Astrocyte of the cerebellum (primary cell): ENCODE results near the gene PHLDB1.

Experiments
- DNase-seq: peaks from one replicate; pipeline ENCODE4 v3.0.0-alpha.2; 2011; ENCODE audit warnings: low read depth
- H3K4me3 ChIP-seq: 2 replicates; pipeline ENCODE4 v1.5.1; 2011; ENCODE audit warnings: mild to moderate bottlenecking, low read depth, low read length, moderate library complexity
- in situ Hi-C: cut with HindIII; loops from 2 replicates; pipeline ENCODE4 v1.10.0; 2017; ENCODE audit warnings: low sequenced_read_pairs
- TF ChIP-seq, protein P1 (sequence below): IDR thresholded peaks from 2 replicates; pipeline ENCODE4 v1.5.1; 2012; ENCODE audit warnings: low read length, low read depth, moderate library complexity, mild to moderate bottlenecking; ENCODE audit errors: missing control alignments

PHLDB1 gene

DNA sequence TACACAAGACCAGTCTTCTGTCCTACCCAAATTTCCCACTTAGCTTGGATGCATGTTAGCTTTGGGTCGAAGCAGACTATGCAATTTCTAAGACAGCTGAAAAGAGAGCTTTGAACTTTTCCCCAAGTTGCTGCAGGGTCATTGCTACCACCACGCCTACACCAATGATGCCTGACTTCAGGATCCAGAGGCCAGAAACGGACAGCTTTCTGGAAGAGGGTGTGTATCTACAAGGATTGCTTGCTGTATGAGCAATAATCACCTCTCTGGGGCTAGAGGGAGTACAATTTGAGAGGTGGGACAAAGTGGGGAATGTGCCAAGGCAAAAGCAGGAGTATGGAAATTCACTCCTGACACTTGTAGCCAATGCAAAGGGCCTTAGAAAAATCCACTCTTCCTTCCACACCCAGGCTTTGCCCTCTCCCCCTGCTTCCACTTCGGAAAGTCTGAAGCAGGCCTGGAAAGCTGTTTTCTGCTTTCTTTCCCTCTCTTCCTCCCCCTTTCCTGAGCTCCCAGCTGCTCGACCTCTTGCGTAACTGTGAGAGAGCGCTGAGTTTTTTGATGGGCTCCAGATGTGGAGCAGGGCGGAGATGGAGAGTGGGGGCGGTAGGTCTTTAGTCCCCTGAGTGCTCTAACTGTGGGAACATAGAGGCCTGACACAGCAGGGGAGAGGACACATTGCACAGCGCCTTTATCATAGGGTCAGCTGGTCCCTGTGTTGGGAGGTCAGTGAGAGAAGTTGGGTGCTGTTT, 2.1 kb upstream of the PHLDB1 start:
- peak; percentile 22 for DNase-seq
- no peak overlapping the region for H3K4me3 ChIP-seq
- TF ChIP-seq, protein P1, sequence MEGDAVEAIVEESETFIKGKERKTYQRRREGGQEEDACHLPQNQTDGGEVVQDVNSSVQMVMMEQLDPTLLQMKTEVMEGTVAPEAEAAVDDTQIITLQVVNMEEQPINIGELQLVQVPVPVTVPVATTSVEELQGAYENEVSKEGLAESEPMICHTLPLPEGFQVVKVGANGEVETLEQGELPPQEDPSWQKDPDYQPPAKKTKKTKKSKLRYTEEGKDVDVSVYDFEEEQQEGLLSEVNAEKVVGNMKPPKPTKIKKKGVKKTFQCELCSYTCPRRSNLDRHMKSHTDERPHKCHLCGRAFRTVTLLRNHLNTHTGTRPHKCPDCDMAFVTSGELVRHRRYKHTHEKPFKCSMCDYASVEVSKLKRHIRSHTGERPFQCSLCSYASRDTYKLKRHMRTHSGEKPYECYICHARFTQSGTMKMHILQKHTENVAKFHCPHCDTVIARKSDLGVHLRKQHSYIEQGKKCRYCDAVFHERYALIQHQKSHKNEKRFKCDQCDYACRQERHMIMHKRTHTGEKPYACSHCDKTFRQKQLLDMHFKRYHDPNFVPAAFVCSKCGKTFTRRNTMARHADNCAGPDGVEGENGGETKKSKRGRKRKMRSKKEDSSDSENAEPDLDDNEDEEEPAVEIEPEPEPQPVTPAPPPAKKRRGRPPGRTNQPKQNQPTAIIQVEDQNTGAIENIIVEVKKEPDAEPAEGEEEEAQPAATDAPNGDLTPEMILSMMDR: no peak
- in situ Hi-C loops: no loop called here

DNA sequence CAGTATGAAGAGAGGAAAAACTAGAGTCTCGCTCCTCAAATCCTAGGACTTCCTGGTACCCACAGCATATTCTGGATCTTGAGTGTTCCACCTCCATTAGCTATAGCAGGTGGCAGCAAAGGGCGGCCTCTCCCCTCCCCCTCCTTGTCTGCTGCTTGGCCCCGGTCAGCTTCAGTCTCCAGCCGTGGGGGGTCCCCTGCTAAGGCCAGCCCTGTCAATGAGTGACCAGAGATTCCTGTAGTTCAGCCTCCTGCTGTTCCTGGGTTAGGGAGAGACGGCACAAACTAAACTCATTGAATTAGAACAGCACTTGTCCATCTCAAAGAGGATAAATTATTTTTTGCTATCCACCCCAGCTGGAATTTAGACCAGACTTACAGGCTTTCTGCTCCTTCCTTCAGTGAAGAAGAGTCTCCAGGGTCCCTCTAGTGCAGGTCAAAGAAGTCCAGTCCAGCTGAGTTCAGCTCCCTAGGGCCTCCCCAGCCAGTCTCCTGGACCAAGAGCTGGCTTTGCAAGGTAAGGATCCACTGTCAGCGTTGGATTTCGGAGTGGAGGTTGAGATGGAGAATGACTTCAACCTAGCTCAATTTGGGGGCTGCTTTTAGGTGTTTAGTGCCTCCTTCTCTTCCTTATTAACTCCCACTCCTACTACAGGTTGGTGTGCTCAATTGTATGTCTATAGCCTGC, 1.1 kb upstream of the PHLDB1 start:
- no peak for DNase-seq
- in situ Hi-C loops: no loop called here
- TF ChIP-seq, protein P1: no peak
- H3K4me3 ChIP-seq: no peak overlapping the region

DNA sequence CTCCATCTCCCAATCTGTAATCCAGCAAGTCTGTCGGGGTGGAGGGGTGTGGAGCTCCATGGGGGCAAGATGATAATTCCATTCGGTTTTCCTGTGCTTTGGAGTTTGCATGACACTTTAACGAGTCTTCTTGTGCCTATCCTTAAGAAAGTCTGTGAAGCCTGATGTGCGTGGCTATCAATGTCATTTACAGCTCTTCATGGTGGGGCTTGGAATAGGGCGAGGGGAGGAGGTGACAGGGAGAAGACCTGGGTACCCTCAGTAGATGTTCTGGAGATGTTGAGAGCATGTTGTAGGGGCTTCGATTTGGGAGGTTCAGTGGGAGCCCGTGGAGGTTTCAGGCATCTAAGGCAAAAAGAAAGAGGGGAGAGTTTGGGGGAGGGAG, 579 bp upstream of the PHLDB1 start:
- no peak for DNase-seq
- TF ChIP-seq, protein P1: no peak
- in situ Hi-C loops: no loop called here
- H3K4me3 ChIP-seq: no peak overlapping the region

DNA sequence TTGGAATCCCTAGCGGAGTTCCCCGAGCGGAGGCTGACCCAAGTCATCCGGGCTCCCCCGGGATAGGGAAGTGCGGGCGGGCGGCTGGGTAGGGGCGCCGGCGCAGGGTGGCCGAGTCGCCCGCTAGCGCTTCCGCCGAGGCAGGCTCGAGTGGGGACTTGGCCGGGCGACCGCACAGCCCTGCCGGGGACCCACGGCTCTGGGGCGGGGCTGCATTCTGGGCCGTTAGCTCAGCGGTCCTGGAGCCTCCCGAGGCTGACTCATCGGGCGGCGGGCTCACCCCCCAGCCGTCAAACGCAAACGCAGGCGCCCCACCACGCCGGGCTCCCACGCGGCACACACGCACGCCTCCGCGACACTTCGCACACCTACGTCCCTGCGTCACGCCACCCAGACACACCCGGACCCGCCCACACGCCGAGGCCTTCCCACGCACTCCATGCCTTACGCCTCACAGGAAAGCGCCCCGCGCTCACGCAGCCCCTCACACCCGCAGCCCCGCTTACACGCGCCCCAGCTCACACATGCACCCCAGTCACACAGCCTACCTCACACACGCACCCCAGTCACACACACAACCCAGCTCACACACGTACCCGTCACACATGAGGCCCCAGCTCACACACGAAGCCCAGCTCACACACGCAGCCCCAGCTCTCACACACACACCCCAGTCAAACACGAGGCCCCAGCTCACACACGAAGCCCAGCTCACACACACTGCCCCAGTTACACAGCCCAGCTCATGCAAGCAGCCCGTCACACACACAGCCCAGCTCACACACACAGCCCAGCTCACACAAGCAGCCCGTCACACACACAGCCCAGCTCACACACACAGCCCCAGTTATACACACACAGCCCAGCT, 1.2 kb downstream of the PHLDB1 start:
- TF ChIP-seq, protein P1: no peak
- in situ Hi-C loops: no loop called here
- peak overlapping the region; percentile 59 for H3K4me3 ChIP-seq
- no peak for DNase-seq

DNA sequence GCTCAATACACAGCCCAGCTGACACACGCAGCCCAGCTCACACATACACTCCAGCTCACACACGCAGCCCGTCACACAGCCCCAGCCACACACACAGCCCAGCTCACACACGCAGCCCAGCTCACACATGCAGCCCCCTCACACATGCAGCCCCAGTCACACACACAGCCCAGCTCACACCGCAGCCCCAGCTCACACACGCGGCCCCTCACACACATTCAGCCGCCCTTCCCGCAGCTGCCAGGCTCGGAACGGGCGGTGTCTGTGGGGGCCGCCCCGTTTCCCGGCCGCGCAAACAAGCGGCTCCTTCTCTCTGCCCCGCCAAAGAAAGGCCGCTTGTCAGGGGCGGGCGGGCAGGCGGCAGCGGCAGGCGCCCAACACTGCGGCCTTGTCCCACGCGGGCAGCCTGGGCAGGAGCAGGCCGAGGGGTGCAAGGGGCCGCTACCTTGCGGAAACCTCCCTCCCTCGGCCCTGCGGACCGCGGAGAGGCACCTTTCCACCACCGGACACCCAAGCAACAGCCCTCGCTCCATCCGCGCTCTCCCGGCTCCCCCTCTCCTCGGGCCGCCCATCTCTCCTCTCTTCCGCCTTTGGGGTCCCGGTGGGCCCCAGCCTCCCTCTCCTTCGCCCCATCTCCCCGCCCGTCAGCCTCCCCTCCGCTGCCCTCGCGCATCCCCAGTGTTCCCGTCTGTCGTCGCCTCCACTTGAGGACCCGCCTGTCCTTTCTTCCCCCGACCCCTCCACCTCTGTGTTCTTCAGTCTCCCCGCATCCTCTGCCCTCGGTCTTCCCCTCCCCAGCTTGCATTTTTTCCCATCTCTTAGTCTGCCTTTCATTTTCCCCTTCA, 2.2 kb downstream of the PHLDB1 start:
- peak overlapping the region; percentile 10 for H3K4me3 ChIP-seq
- TF ChIP-seq, protein P1: no peak
- in situ Hi-C loops: no loop called here
- DNase-seq: no peak
